T-helper 1 cell treated with Interleukin-12 subunit alpha and Interleukin-12 subunit beta and Interleukin-4 antibody, amounts not matched to agents 30 μg/mL and 1 μg/mL, for 36 hours (primary cell): Measurements from ENCODE around the gene FANCI.

Experiments used
- H3K27ac Mint-ChIP-seq: one replicate; pipeline ENCODE4 v1.8.0; 2021; ENCODE audit warnings: mild to moderate bottlenecking, mixed read lengths
- H3K27me3 Mint-ChIP-seq: one replicate; pipeline ENCODE4 v1.8.0; 2021; ENCODE audit warnings: low read depth, mixed read lengths
- H3K36me3 Mint-ChIP-seq: one replicate; pipeline ENCODE4 v1.8.0; 2021; ENCODE audit warnings: low read depth, mixed read lengths
- H3K4me1 Mint-ChIP-seq: one replicate; pipeline ENCODE4 v1.8.0; 2021; ENCODE audit warnings: low read depth, mixed read lengths
- H3K4me3 Mint-ChIP-seq: one replicate; pipeline ENCODE4 v1.8.0; 2021; ENCODE audit warnings: mild to moderate bottlenecking, moderate library complexity, mixed read lengths
- H3K9me3 Mint-ChIP-seq: one replicate; pipeline ENCODE4 v1.8.0; 2021; ENCODE audit warnings: mixed read lengths

FANCI gene

DNA sequence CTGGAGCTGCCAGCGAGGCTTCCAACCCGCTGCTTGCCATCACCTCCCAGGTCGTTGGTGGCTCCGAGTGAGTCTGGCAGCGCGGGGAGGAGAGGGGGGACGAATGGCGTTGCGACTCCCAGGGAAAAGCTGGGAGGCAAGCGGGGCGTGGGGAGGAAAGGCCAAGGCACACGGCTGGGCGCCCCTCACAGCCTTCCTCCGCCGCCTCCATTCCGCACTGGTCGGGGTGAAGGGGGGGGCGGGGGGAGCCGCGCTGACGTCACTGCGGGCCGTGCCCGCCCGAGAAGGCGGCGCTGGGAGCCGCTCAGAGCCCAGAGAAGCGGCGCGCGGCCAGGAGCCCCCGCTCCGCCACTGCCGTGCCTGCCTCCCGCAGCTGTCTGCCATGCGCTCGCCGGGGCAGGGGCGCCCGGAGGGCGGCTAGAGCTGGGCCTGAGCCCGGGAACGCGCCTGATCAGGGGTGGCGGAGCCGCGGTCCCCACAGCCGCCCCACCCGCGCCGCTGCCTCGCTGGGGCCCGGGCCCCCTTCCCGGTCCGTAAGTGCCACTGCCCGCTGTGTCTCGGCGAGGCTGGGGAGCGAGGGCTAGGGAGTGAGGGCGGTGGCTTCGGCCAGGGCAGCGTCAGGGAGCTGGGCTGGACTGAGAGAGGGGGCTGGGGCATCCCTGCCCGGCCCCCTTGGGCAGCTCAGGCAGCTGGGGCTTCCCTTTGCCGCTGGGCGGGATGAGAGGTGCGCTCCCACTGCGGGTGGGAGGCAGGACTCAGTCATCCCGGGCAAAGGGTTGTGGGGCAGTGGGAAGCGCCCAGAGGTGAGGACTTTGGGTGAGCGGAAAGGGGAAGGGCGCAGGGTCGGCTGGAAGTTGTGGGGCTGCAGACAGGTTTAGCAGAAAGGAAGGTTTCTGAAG, 118.7 kb downstream of the FANCI start:
- H3K27me3 Mint-ChIP-seq: peaks cover 90% of the 10 kb centered on the region
- H3K27ac Mint-ChIP-seq: no peak overlapping the region
- H3K4me1 Mint-ChIP-seq: peaks cover 8% of the 10 kb centered on the region
- H3K36me3 Mint-ChIP-seq: no peaks in the 10 kb centered on the region
- no peaks in the 10 kb centered on the region for H3K9me3 Mint-ChIP-seq
- no peak overlapping the region for H3K4me3 Mint-ChIP-seq

GRCh38 chr15:89363133-89363532, 119.4 kb downstream of the FANCI start:
- no peak overlapping the region for H3K4me3 Mint-ChIP-seq
- no peaks in the 10 kb centered on the region for H3K36me3 Mint-ChIP-seq
- H3K27ac Mint-ChIP-seq: no peak overlapping the region
- no peaks in the 10 kb centered on the region for H3K9me3 Mint-ChIP-seq
- peaks cover 8% of the 10 kb centered on the region for H3K4me1 Mint-ChIP-seq
- peaks cover 84% of the 10 kb centered on the region for H3K27me3 Mint-ChIP-seq

- Mint-ChIP-seq H3K4me3 (no peak overlapping the region), H3K36me3 (no peaks in the 10 kb centered on the region), H3K27ac (no peak overlapping the region), H3K4me1 (peaks cover 4% of the 10 kb centered on the region), H3K27me3 (peaks cover 83% of the 10 kb centered on the region), H3K9me3 (no peaks in the 10 kb centered on the region)
These were observed 120.0 kb downstream of the FANCI start for GRCh38 chr15:89363770-89364169.

- H3K27me3 Mint-ChIP-seq: peaks cover 86% of the 10 kb centered on the region
- H3K27ac Mint-ChIP-seq: peak overlapping the region; percentile 29
These were observed 120.6 kb downstream of the FANCI start for GRCh38 chr15:89364341-89364740.

GRCh38 chr15:89364741-89365450, 121.1 kb downstream of the FANCI start:
- Mint-ChIP-seq H3K4me3 (no peak overlapping the region), H3K27ac (no peak overlapping the region), H3K9me3 (no peaks in the 10 kb centered on the region), H3K36me3 (no peaks in the 10 kb centered on the region), H3K4me1 (peaks cover 2% of the 10 kb centered on the region), H3K27me3 (peaks cover 86% of the 10 kb centered on the region)

More at GRCh38 chr15:89364341-89364740, 120.6 kb downstream of the FANCI start:
- Mint-ChIP-seq H3K4me3 (no peak overlapping the region), H3K9me3 (no peaks in the 10 kb centered on the region), H3K36me3 (no peaks in the 10 kb centered on the region), H3K4me1 (peaks cover 4% of the 10 kb centered on the region)

- H3K4me3 Mint-ChIP-seq: no peak overlapping the region
These were observed 121.8 kb downstream of the FANCI start for GRCh38 chr15:89365462-89366065.

More at GRCh38 chr15:89365462-89366065, 121.8 kb downstream of the FANCI start:
- Mint-ChIP-seq H3K4me1 (peaks cover 2% of the 10 kb centered on the region), H3K36me3 (no peaks in the 10 kb centered on the region), H3K9me3 (no peaks in the 10 kb centered on the region), H3K27me3 (peaks cover 86% of the 10 kb centered on the region), H3K27ac (no peak overlapping the region)
